Right hindlimb (tissue), 1 donor: ENCODE results near the gene RAD51B.
"Not testable (repeated sequence)": the region's sequence is repeated elsewhere in the genome, so short reads cannot be mapped to it uniquely, and the experiment has no call there.

ENCODE experiments used
- DNase-seq: peaks from one replicate; pipeline ENCODE4 v3.0.0-alpha.2; 2018

The RAD51B gene

GRCh38 chr14:67819563-67820421, at the start of gene RAD51B:
Gene RAD51B (plus strand): TSS chr14:67819779.
- DNase-seq: peak; percentile 90

- DNase-seq: no peak
These were observed 45.7 kb upstream of the RAD51B start for GRCh38 chr14:67773844-67774377.

- no peak for DNase-seq
These were observed 42.8 kb upstream of the RAD51B start for GRCh38 chr14:67776653-67777322.

- no peak for DNase-seq
These were observed 40.8 kb upstream of the RAD51B start for GRCh38 chr14:67778792-67779191.

GRCh38 chr14:67782090-67782489, 37.5 kb upstream of the RAD51B start:
- DNase-seq: no peak

- DNase-seq: no peak
These were observed 35.2 kb upstream of the RAD51B start for GRCh38 chr14:67784244-67784823.

GRCh38 chr14:67785270-67786109, 34.1 kb upstream of the RAD51B start:
- no peak for DNase-seq

GRCh38 chr14:67787673-67788072, 31.9 kb upstream of the RAD51B start:
- no peak for DNase-seq

- DNase-seq: no peak
These were observed 20.8 kb upstream of the RAD51B start for GRCh38 chr14:67798731-67799130.

GRCh38 chr14:67800743-67801142, 18.8 kb upstream of the RAD51B start:
- DNase-seq: no peak

- no peak for DNase-seq
These were observed 13.3 kb upstream of the RAD51B start for GRCh38 chr14:67806246-67806645.

- DNase-seq: no peak
These were observed 4.8 kb upstream of the RAD51B start for GRCh38 chr14:67814821-67815220.

- DNase-seq: no peak
These were observed 3.9 kb upstream of the RAD51B start for GRCh38 chr14:67815573-67816225.

- DNase-seq: peak; percentile 96
These were observed 3.1 kb upstream of the RAD51B start, which contains the start of gene ZFYVE26 for GRCh38 chr14:67816326-67817002. Gene ZFYVE26 (minus strand): TSS chr14:67816590. CDS start chr14:67815963, 627 bp downstream.

- no peak for DNase-seq
These were observed 1.7 kb upstream of the RAD51B start for GRCh38 chr14:67817750-67818438.

- DNase-seq: not testable (repeated sequence)
These were observed 1.1 kb upstream of the RAD51B start for GRCh38 chr14:67818476-67818875.

- DNase-seq: no peak
These were observed 921 bp downstream of the RAD51B start for GRCh38 chr14:67820428-67820971.

GRCh38 chr14:67821121-67821520, 1.5 kb downstream of the RAD51B start:
- DNase-seq: no peak

GRCh38 chr14:67831113-67831512, 11.5 kb downstream of the RAD51B start:
- no peak for DNase-seq

GRCh38 chr14:67833403-67833802, 13.8 kb downstream of the RAD51B start:
- DNase-seq: no peak
